PC-3 (cell line): Measurements from ENCODE around the gene MAPK1. TPM values are rescaled to one million over a fixed set of nuclear protein-coding genes. Genes with fewer than 3 reads are reported as not detected.

Experiments used
- ATAC-seq: fragments of 200-7000 bp; cut with Tn5 transposase; 2 replicates; pipeline ENCODE4 v1.9.1; 2020; ENCODE audit warnings: mild to moderate bottlenecking, moderate library complexity
- BruUV-seq: library from RNA; stranded (reverse); fragments of 400-500 nt; replicated peaks from 2 replicates; lab custom pipeline; 2021; lab: Mats Ljungman, UMichigan
- CTCF ChIA-PET: fragments of 300-600 bp; sonication (Branson Sonifier 250); formaldehyde crosslinking; loops from one replicate; lab custom pipeline; 2022; ENCODE audit warnings: antibody characterized with exemption; lab: Charles Lee
- POLR2A ChIA-PET: fragments of 300-600 bp; sonication (Branson Sonifier 250); formaldehyde crosslinking; loops from one replicate; lab custom pipeline; 2022; ENCODE audit warnings: antibody characterized with exemption; ENCODE audit not compliant: unreplicated experiment; lab: Charles Lee
- DNase-seq: peaks from one replicate; pipeline ENCODE4 v3.0.0-alpha.2; 2015
- H2AFZ ChIP-seq: fragments of 300-600 bp; sonication (generic); 2 replicates; pipeline ENCODE4 v1.6.0; 2016; ENCODE audit warnings: antibody characterized with exemption, low read length
- H3F3A ChIP-seq: fragments of 300-600 bp; sonication (generic); one replicate; pipeline ENCODE4 v1.6.0; 2017; ENCODE audit warnings: antibody characterized with exemption, low read length, control low read depth, mild to moderate bottlenecking; ENCODE audit not compliant: unreplicated experiment
- H3K27ac ChIP-seq: fragments of 300-600 bp; sonication (generic); 2 replicates; pipeline ENCODE4 v1.5.1; 2016; ENCODE audit warnings: mild to moderate bottlenecking, low read length
- H3K27me3 ChIP-seq: fragments of 300-600 bp; sonication (generic); 2 replicates; pipeline ENCODE4 v1.6.1; 2016; ENCODE audit warnings: low read length, mixed read lengths
- H3K36me3 ChIP-seq: fragments of 300-600 bp; sonication (generic); 2 replicates; pipeline ENCODE4 v1.6.1; 2016; ENCODE audit warnings: low read depth, mixed run types, low read length, mixed read lengths
- H3K4me1 ChIP-seq: fragments of 300-600 bp; sonication (generic); 2 replicates; pipeline ENCODE4 v1.5.1; 2016; ENCODE audit warnings: low read length; ENCODE audit not compliant: insufficient read depth
- H3K4me2 ChIP-seq: fragments of 300-600 bp; sonication (generic); 2 replicates; pipeline ENCODE4 v1.6.0; 2016; ENCODE audit warnings: low read length
- H3K4me3 ChIP-seq: fragments of 300-600 bp; sonication (generic); 2 replicates; pipeline ENCODE4 v1.5.1; 2016; ENCODE audit warnings: mild to moderate bottlenecking, low read length, mixed read lengths
- H3K79me2 ChIP-seq: fragments of 300-600 bp; sonication (generic); 2 replicates; pipeline ENCODE4 v1.6.1; 2017; ENCODE audit warnings: low read length, mixed read lengths
- H3K9ac ChIP-seq: fragments of 300-600 bp; sonication (generic); 2 replicates; pipeline ENCODE4 v1.6.0; 2016; ENCODE audit warnings: mild to moderate bottlenecking, low read length
- H3K9me2 ChIP-seq: fragments of 300-600 bp; sonication (generic); replicated peaks from 2 replicates; pipeline ENCODE4 v1.6.1; 2016; ENCODE audit warnings: mixed run types, low read length, mixed read lengths
- H3K9me3 ChIP-seq: fragments of 300-600 bp; sonication (generic); 2 replicates; pipeline ENCODE4 v1.6.1; 2016; ENCODE audit warnings: low read length, mixed read lengths
- H4K20me1 ChIP-seq: fragments of 300-600 bp; sonication (generic); 2 replicates; pipeline ENCODE4 v1.6.1; 2016; ENCODE audit warnings: low read length, mixed read lengths
- CTCF ChIP-seq: fragments of 300-600 bp; sonication (generic); conservative IDR thresholded peaks from 2 replicates; pipeline ENCODE4 v1.5.1; 2017; ENCODE audit warnings: antibody characterized with exemption, low read depth, mild to moderate bottlenecking, low read length
- EZH2 ChIP-seq: fragments of 300-600 bp; sonication (generic); IDR thresholded peaks from one replicate; pipeline ENCODE4 v1.6.1; 2017; ENCODE audit warnings: antibody characterized with exemption, mild to moderate bottlenecking, low read length; ENCODE audit not compliant: unreplicated experiment
- EZH2phosphoT487 ChIP-seq: fragments of 300-600 bp; sonication (generic); IDR thresholded peaks from 2 replicates; pipeline ENCODE4 v1.6.1; 2018; ENCODE audit warnings: mild to moderate bottlenecking, antibody characterized with exemption, low read length, borderline replicate concordance
- intact Hi-C: fragments of 100-400 bp; cut with micrococcal nuclease; formaldehyde crosslinking; loops from 2 replicates; pipeline ENCODE4 v1.9.0; 2023
- total RNA-seq: library from RNA; depleted of rRNA; stranded (reverse); fragments of >200 nt; gene quantifications from 2 replicates; pipeline ENCODE4 v1.2.3, GENCODE V29; 2014

MAPK1 gene
- total RNA-seq, 1 experiment from 2014 or later: 25.1 TPM

GRCh38 chr22:21860491-21861039, 6.9 kb downstream of the MAPK1 start:
- H3K4me2 ChIP-seq: no peak overlapping the region
- TF ChIP-seq CTCF (no peak), EZH2 (no peak), EZH2phosphoT487 (no peak)
- no peaks in the 10 kb centered on the region for H3K27me3 ChIP-seq
- H3K9me2 ChIP-seq: no peaks in the 10 kb centered on the region
- BruUV-seq: no TSS peak
- DNase-seq (no peak), ATAC-seq (no peak)
- H3K36me3 ChIP-seq: no peaks in the 10 kb centered on the region
- intact Hi-C loops: no loop called here
- CTCF ChIA-PET: no interaction called here
- peaks cover 41% of the 10 kb centered on the region for H4K20me1 ChIP-seq
- no peak overlapping the region for H3K9ac ChIP-seq
- no peak overlapping the region for H3K27ac ChIP-seq
- peaks cover 11% of the 10 kb centered on the region; the same call in 1 of the 2 replicates for H3K4me1 ChIP-seq
- POLR2A ChIA-PET: no interaction called here
- no peak overlapping the region for H3K4me3 ChIP-seq
- no peaks in the 10 kb centered on the region for H3F3A ChIP-seq
- no peaks in the 10 kb centered on the region for H3K9me3 ChIP-seq
- no peak overlapping the region for H2AFZ ChIP-seq
- peaks cover 99% of the 10 kb centered on the region for H3K79me2 ChIP-seq

GRCh38 chr22:21858025-21858764, 9.2 kb downstream of the MAPK1 start:
- no peaks in the 10 kb centered on the region for H3K4me1 ChIP-seq
- peaks cover 99% of the 10 kb centered on the region for H3K79me2 ChIP-seq
- POLR2A ChIA-PET: interaction anchor here (0.7 kb wide), 1 partner anchor 122 kb away, joined by 7 read pairs; no protein-coding TSS in a partner anchor
- H3K36me3 ChIP-seq: no peaks in the 10 kb centered on the region
- CTCF ChIA-PET: no interaction called here
- H2AFZ ChIP-seq: no peak overlapping the region
- H3K27ac ChIP-seq: no peak overlapping the region
- no peak for TF ChIP-seq EZH2phosphoT487
- no peak for TF ChIP-seq EZH2
- TF ChIP-seq CTCF: no peak
- no peaks in the 10 kb centered on the region for H3K9me2 ChIP-seq
- no TSS peak for BruUV-seq
- H3K4me3 ChIP-seq: no peak overlapping the region
- H3K9ac ChIP-seq: no peak overlapping the region
- no peaks in the 10 kb centered on the region for H3K27me3 ChIP-seq
- intact Hi-C loops: no loop called here
- H3K9me3 ChIP-seq: no peaks in the 10 kb centered on the region
- no peak overlapping the region for H3K4me2 ChIP-seq
- ATAC-seq: no peak
- no peak for DNase-seq
- peaks cover 33% of the 10 kb centered on the region for H4K20me1 ChIP-seq
- no peaks in the 10 kb centered on the region for H3F3A ChIP-seq

- peaks cover 100% of the 10 kb centered on the region for H3K79me2 ChIP-seq
- no peaks in the 10 kb centered on the region for H3K9me2 ChIP-seq
- H3F3A ChIP-seq: no peaks in the 10 kb centered on the region
- ChIA-PET POLR2A (no interaction called here), CTCF (no interaction called here)
- ATAC-seq (no peak), DNase-seq (no peak)
- H3K27ac ChIP-seq: no peak overlapping the region
- H2AFZ ChIP-seq: no peak overlapping the region
- intact Hi-C loops: no loop called here
- H3K4me2 ChIP-seq: no peak overlapping the region
- H3K4me3 ChIP-seq: no peak overlapping the region
- BruUV-seq: no TSS peak
- H3K27me3 ChIP-seq: no peaks in the 10 kb centered on the region
- no peak overlapping the region for H3K9ac ChIP-seq
- TF ChIP-seq EZH2 (no peak), EZH2phosphoT487 (no peak), CTCF (no peak)
- no peaks in the 10 kb centered on the region for H3K36me3 ChIP-seq
- H4K20me1 ChIP-seq: peaks cover 29% of the 10 kb centered on the region
- H3K4me1 ChIP-seq: no peaks in the 10 kb centered on the region
- no peaks in the 10 kb centered on the region for H3K9me3 ChIP-seq
Observed at GRCh38 chr22:21857481-21857914, 9.9 kb downstream of the MAPK1 start.
